ENCODE data around the gene RNLS. TPM values are rescaled to one million over a fixed set of nuclear protein-coding genes. Genes with fewer than 3 reads are reported as not detected.

Gene RNLS
- polyA plus RNA-seq, 3 donors = 3.3 to 3.9 (median 3.7) TPM

DNA sequence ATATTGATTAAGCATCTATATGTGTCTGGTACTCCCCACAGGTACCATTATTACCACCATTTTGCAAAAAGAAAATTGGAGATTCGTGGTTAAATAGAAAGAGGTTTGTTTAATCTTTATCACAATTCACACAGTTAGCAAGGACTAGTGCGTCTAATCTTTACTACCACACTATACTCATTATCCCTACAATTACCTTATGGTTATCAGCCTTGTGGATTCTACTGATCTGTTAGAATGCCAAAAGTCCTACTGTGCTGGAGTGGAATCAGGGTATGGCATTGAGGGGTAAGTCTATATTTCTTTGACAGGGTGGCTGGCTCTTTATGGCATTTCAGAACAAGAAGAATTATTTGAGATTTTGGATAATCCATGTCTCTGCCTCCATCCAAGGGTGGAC, 156.1 kb downstream of the RNLS start:
- H3K36me3 ChIP-seq (replicated peaks in 1 of 2; ENCODE audit: control insufficient read depth in 1 of 2, insufficient read depth in 2 of 2, low read length in 2 of 2) = no peaks in the 10 kb centered on the region
- Mint-ChIP-seq H3K9me3 (no peaks in the 10 kb centered on the region), H3K27me3 (ENCODE audit: low read depth in 3 of 3) (peaks cover 0 to 2% (median 0%) of the 10 kb centered on the region in 3 donors), H3K36me3 (no peaks in the 10 kb centered on the region), H3K4me1 (peaks cover 3% of the 10 kb centered on the region), H3K27ac (no peak overlapping the region), H3K4me3 (no peak overlapping the region)
- H3K79me2 ChIP-seq (ENCODE audit: insufficient read depth, low read length) = no peaks in the 10 kb centered on the region
- no CpG with 5 or more reads among the region's 2 CpGs for whole genome bisulfite sequencing (ENCODE audit: insufficient coverage)
- H3K27ac ChIP-seq (ENCODE audit: low read depth in 1 of 2, low read length in 2 of 2) = no peak overlapping the region
- no peaks in the 10 kb centered on the region for H3K27me3 ChIP-seq (ENCODE audit: control insufficient read depth in 2 of 2, insufficient read depth in 2 of 2, low read length in 2 of 2)
- TF ChIP-seq CTCF (IDR thresholded peaks at IDR 0.05) = no peak
- intact Hi-C loops (cut with micrococcal nuclease) = no loop called here
- no peak for DNase-seq
- no peak overlapping the region for H3K4me2 ChIP-seq (replicated peaks; ENCODE audit: extremely low read depth, low read length, poor library complexity, severe bottlenecking)
- H3K9ac ChIP-seq (ENCODE audit: insufficient read depth, low read length, poor library complexity, severe bottlenecking) = no peak overlapping the region
- H3K4me1 ChIP-seq (ENCODE audit: control insufficient read depth in 1 of 2, insufficient read depth in 2 of 2, low read length in 2 of 2) = no peaks in the 10 kb centered on the region
- no peaks in the 10 kb centered on the region for H4K20me1 ChIP-seq (ENCODE audit: insufficient read depth, low read length)
- H3K4me3 ChIP-seq (replicated peaks in 1 of 3; ENCODE audit: low read depth in 2 of 3, low read length in 3 of 3) = no peak overlapping the region
- H2AFZ ChIP-seq (ENCODE audit: insufficient read depth, low read depth, low read length, poor library complexity, severe bottlenecking) = no peak overlapping the region
- H3K9me3 ChIP-seq (replicated peaks in 1 of 2; ENCODE audit: control insufficient read depth in 1 of 2, insufficient read depth in 1 of 2, low read length in 2 of 2) = no peaks in the 10 kb centered on the region

DNA sequence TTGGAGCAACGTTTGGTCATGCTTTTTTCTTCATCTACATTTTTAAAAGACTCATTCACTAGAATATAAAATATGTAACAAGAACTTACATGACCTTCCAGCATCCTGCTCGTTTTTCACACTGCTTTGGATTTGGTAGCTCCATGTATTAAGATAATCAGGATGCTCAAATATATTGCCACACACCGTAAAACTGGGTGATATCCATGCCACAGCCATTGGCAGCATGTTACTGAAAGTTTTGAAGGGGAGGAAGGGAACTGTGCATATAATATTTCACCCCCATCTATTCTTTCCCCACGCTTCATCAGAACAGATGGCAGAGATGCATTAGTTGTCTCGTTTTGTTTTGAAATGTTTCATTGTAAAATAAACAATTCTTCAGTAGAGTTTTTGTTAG, 158.2 kb downstream of the RNLS start:
- H3K36me3 ChIP-seq (replicated peaks in 1 of 2; ENCODE audit: control insufficient read depth in 1 of 2, insufficient read depth in 2 of 2, low read length in 2 of 2) = no peaks in the 10 kb centered on the region
- Mint-ChIP-seq H3K27me3 (ENCODE audit: low read depth in 3 of 3) (peaks cover 0 to 2% (median 0%) of the 10 kb centered on the region in 3 donors), H3K9me3 (peaks cover 0 to 2% (median 0%) of the 10 kb centered on the region in 7 donors), H3K4me1 (peaks cover 3% of the 10 kb centered on the region), H3K27ac (no peak overlapping the region), H3K4me3 (no peak overlapping the region), H3K36me3 (no peaks in the 10 kb centered on the region)
- intact Hi-C loops (cut with micrococcal nuclease) = loop anchor here in 1 of 2 donors (2.0 kb wide), 1 partner anchor 60 kb away; no protein-coding TSS in a partner anchor
- WGBS (ENCODE audit: insufficient coverage) = no CpG with 5 or more reads among the region's 5 CpGs
- no peaks in the 10 kb centered on the region for H3K79me2 ChIP-seq (ENCODE audit: insufficient read depth, low read length)
- H2AFZ ChIP-seq (ENCODE audit: insufficient read depth, low read depth, low read length, poor library complexity, severe bottlenecking) = no peak overlapping the region
- H3K27ac ChIP-seq (ENCODE audit: low read depth in 1 of 2, low read length in 2 of 2) = no peak overlapping the region
- H3K4me2 ChIP-seq (replicated peaks; ENCODE audit: extremely low read depth, low read length, poor library complexity, severe bottlenecking) = no peak overlapping the region
- no peaks in the 10 kb centered on the region for H3K9me3 ChIP-seq (replicated peaks in 1 of 2; ENCODE audit: control insufficient read depth in 1 of 2, insufficient read depth in 1 of 2, low read length in 2 of 2)
- TF ChIP-seq CTCF (IDR thresholded peaks at IDR 0.05) = no peak
- no peaks in the 10 kb centered on the region for H3K4me1 ChIP-seq (ENCODE audit: control insufficient read depth in 1 of 2, insufficient read depth in 2 of 2, low read length in 2 of 2)
- no peak for DNase-seq
- H3K27me3 ChIP-seq (ENCODE audit: control insufficient read depth in 2 of 2, insufficient read depth in 2 of 2, low read length in 2 of 2) = no peaks in the 10 kb centered on the region
- H4K20me1 ChIP-seq (ENCODE audit: insufficient read depth, low read length) = no peaks in the 10 kb centered on the region
- no peak overlapping the region for H3K9ac ChIP-seq (ENCODE audit: insufficient read depth, low read length, poor library complexity, severe bottlenecking)
- H3K4me3 ChIP-seq (replicated peaks in 1 of 3; ENCODE audit: low read depth in 2 of 3, low read length in 3 of 3) = no peak overlapping the region

All from CD14-positive monocyte (primary cell).